Frontal cortex (tissue), 4 donors: ENCODE data around the gene ICAM4. TPM values are rescaled to one million over a fixed set of nuclear protein-coding genes. Genes with fewer than 3 reads are reported as not detected.
"Not testable (repeated sequence)": the region's sequence is repeated elsewhere in the genome, so short reads cannot be mapped to it uniquely, and the experiment has no call there.

Experiments used
- DNase-seq, 2 donors: peaks; one replicate each; pipeline ENCODE4 v3.0.0; 2012; ENCODE audit warnings: low spot score in 2 of 2
- FAIRE-seq: peaks from 2 replicates; lab custom pipeline; 2012; peaks lifted over from hg19 to GRCh38; lab: Jason Lieb, UNC
- small RNA-seq: library from RNA; depleted of rRNA; stranded (forward); fragments of <200 nt; gene quantifications from one replicate; pipeline ENCODE3, GENCODE V24; 2014
- total RNA-seq: library from RNA; depleted of rRNA; stranded (reverse); fragments of >200 nt; gene quantifications from one replicate; pipeline ENCODE4 v1.2.3, GENCODE V29; 2014
- donor health status: control.
- donor health status: control.
- donor health status: control.

Gene ICAM4
- total RNA-seq, 1 donor from 2014 or later, result 0.41 TPM

DNA sequence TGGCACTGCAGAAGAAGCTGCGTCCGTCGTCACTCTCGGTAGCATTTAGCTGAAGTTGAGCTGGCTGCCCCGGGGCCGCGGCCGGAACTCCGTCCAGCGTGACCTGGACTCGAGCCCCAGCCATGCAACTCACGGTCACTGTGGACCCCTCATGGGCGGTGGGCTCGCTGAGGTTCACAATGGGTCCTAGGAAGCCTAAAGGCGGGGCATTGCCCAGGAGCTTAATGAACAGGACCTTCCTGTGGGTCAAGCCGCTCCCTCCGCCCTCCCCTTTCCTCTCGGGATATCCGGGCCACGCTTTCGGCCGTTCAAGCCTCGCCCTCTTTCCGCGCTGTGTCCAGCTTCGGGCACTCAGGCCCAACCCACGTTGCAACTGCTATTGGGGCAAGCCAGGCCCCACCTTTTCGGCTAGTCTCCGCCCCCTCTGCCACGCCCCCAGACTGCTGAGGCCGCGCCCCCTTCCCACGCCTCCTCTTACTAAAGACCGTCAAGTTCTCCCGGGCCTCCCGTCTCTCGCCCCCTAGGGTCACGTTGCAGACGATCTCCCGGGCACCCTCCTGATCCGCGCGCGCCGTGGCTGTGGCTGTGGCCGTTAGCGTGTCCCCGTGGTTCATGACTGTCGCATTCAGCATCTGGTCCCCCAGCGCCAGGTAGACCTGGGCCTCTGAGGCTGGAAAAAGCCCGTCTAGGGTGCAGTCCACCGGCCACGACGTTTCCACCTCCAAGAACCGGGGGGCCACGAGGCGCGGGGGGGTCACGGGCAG lies 48.0 kb downstream of the ICAM4 start:
- FAIRE-seq, result no peak
- DNase-seq, result peak; percentile 62 to 78

DNA sequence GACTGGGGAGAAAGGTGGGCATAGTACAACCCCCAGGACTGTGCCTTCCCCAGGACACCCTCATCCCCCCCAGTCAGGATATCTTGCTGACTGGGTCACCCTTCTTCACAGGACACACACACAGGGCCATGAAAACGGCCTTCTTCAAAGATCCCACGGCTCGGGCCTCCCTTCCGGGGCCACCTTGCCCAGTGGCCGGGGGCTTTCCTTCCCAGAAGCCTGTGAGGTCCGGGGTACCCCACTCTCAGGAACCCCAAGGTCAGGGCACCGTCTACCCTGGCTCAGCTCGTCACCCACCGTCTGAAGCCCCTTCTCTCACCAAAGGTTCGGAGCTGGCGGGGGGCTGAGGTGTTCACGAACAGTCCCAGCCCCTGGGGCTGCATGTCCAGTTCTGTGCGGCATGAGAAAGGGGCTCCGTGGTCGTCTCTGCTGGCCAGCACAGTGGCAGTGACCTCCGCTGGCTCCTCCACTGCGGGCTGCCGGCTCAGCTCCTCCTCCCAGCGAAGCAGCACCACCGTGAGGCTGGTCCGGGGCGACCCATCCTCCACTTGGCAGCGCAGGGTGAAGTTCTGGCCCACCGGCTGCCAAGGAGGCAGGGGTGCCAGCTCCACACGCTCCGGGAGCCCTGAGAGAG lies 48.7 kb downstream of the ICAM4 start:
- DNase-seq (no peak), FAIRE-seq (no peak)

DNA sequence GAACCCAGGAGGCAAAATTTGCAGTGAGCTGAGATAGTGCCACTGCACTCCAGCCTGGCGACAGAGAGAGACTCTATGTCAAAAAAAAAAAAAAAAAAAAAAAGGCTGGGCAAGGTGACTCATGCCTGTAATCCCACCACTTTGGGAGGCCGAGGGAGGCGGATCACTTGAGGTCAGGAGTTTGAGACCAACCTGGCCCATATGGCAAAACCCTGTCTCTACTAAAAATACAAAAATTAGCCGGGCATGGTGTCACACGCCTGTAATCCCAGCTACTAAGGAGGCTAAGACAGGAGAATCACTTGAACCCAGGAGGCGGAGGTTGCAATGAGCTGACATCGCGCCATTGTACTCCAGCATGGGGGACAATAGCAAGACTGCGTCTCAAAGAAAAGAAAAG lies 50.0 kb downstream of the ICAM4 start:
- not testable (repeated sequence) for FAIRE-seq, DNase-seq

Small RNAs within 50 kb of the gene (small RNA-seq; reads per million reads assigned to genes)
- gene AC011511.1, result not detected
- gene AC011511.4, result not detected

Other genes starting within 250 kb of the ICAM4 start
- gene SHFL, start 200.6 kb upstream of the ICAM4 start, total RNA-seq, result 3.3 TPM
- gene ANGPTL6, start 184.3 kb upstream of the ICAM4 start, total RNA-seq, result not detected
- gene PPAN, start 180.6 kb upstream of the ICAM4 start, total RNA-seq, result 15.1 TPM
- 4.1 TPM for gene P2RY11, start 175.3 kb upstream of the ICAM4 start, total RNA-seq
- 108 TPM for gene EIF3G, start 167.1 kb upstream of the ICAM4 start, total RNA-seq
- gene DNMT1, start 92.0 kb upstream of the ICAM4 start, total RNA-seq, result 28.9 TPM
- 2.4 TPM for gene S1PR2, start 55.6 kb upstream of the ICAM4 start, total RNA-seq
- 10.2 TPM for gene MRPL4, start 34.7 kb upstream of the ICAM4 start, total RNA-seq
- gene ICAM1, start 15.8 kb upstream of the ICAM4 start, total RNA-seq, result 0.41 TPM
- 6.1 TPM for gene ICAM5, start 3.0 kb downstream of the ICAM4 start, total RNA-seq
- gene ZGLP1, start 22.9 kb downstream of the ICAM4 start, total RNA-seq, result 1.6 TPM
- gene FDX2, start 29.1 kb downstream of the ICAM4 start, total RNA-seq, result 11.4 TPM
- 2.4 TPM for gene RAVER1, start 46.6 kb downstream of the ICAM4 start, total RNA-seq
- gene ICAM3, start 52.7 kb downstream of the ICAM4 start, total RNA-seq, result 0.82 TPM
- gene TYK2, start 93.6 kb downstream of the ICAM4 start, total RNA-seq, result 29.8 TPM
- gene CDC37, start 116.6 kb downstream of the ICAM4 start, total RNA-seq, result 44.0 TPM
- 3.3 TPM for gene PDE4A, start 133.6 kb downstream of the ICAM4 start, total RNA-seq
- 45.7 TPM for gene KEAP1, start 216.4 kb downstream of the ICAM4 start, total RNA-seq
- gene S1PR5, start 230.5 kb downstream of the ICAM4 start, total RNA-seq, result 0.41 TPM